Mesenchymal stem cell (in vitro differentiated cells and primary cell): ENCODE results near the gene CEP152.

ENCODE experiments used
- DNase-seq: peaks from one replicate; pipeline ENCODE4 v3.0.0-alpha.2; 2013
- H2AFZ ChIP-seq: one replicate; pipeline ENCODE4 v1.6.1; 2013; ENCODE audit warnings: low read depth, mild to moderate bottlenecking, control low read depth, inconsistent platforms, low read length, moderate library complexity
- H2AK5ac ChIP-seq: 2 replicates; pipeline ENCODE4 v1.6.1; 2013; ENCODE audit warnings: low read length, moderate library complexity, mild to moderate bottlenecking, inconsistent platforms; ENCODE audit not compliant: severe bottlenecking
- H2BK120ac ChIP-seq: one replicate; pipeline ENCODE4 v1.6.1; 2013; ENCODE audit warnings: low read depth, mild to moderate bottlenecking, inconsistent platforms, low read length, moderate library complexity
- H2BK12ac ChIP-seq, 2 experiments: one replicate each; pipeline ENCODE4 v1.6.1; 2013; ENCODE audit warnings: inconsistent platforms in 2 of 2, low read length in 2 of 2, mild to moderate bottlenecking in 2 of 2, moderate library complexity in 2 of 2, control low read depth in 1 of 2
- H2BK15ac ChIP-seq: one replicate; pipeline ENCODE4 v1.6.1; 2013; ENCODE audit warnings: mild to moderate bottlenecking, low read depth, inconsistent platforms; ENCODE audit not compliant: poor library complexity, severe bottlenecking
- H2BK5ac ChIP-seq: 2 replicates; pipeline ENCODE4 v1.6.1; 2013; ENCODE audit warnings: low read depth, mild to moderate bottlenecking, low read length, control low read depth, inconsistent platforms; ENCODE audit not compliant: poor library complexity, severe bottlenecking
- H3K14ac ChIP-seq, 2 experiments: one replicate each; pipeline ENCODE4 v1.6.1; 2013; ENCODE audit warnings: inconsistent platforms in 2 of 2, low read length in 2 of 2, control low read depth in 1 of 2, mild to moderate bottlenecking in 1 of 2, moderate library complexity in 1 of 2
- H3K18ac ChIP-seq, 2 experiments: one replicate each; pipeline ENCODE4 v1.6.1; 2013; ENCODE audit warnings: inconsistent platforms in 2 of 2, low read length in 2 of 2, control low read depth in 1 of 2, low read depth in 1 of 2, mild to moderate bottlenecking in 1 of 2
- H3K23ac ChIP-seq, 2 experiments: one replicate each; pipeline ENCODE4 v1.6.1; 2013; ENCODE audit warnings: inconsistent platforms in 2 of 2, low read length in 2 of 2, mild to moderate bottlenecking in 2 of 2, moderate library complexity in 2 of 2, control low read depth in 1 of 2
- H3K27ac ChIP-seq: 2 replicates; pipeline ENCODE4 v1.5.1; 2013; ENCODE audit warnings: mild to moderate bottlenecking, moderate library complexity, low read length, control low read depth, inconsistent platforms; ENCODE audit not compliant: poor library complexity, severe bottlenecking
- H3K27me3 ChIP-seq, 2 experiments: 2 replicates each; pipeline versions ENCODE4 v1.6.1 to v1.7.0; 2013; ENCODE audit warnings: low read length in 2 of 2, mild to moderate bottlenecking in 2 of 2, moderate library complexity in 2 of 2, control low read depth in 1 of 2, inconsistent platforms in 1 of 2; ENCODE audit not compliant: control insufficient read depth in 1 of 2, insufficient read depth in 1 of 2
- H3K36me3 ChIP-seq, 2 experiments: 2 replicates each; pipeline versions ENCODE4 v1.6.1 to v1.7.0; 2013; ENCODE audit warnings: low read length in 2 of 2, control low read depth in 1 of 2, inconsistent platforms in 1 of 2, low read depth in 1 of 2, mild to moderate bottlenecking in 1 of 2; ENCODE audit not compliant: insufficient read depth in 2 of 2, control insufficient read depth in 1 of 2
- H3K4ac ChIP-seq, 2 experiments: one replicate each; pipeline ENCODE4 v1.6.1; 2013; ENCODE audit warnings: inconsistent platforms in 2 of 2, low read length in 2 of 2, mild to moderate bottlenecking in 2 of 2, moderate library complexity in 2 of 2, control low read depth in 1 of 2, low read depth in 1 of 2
- H3K4me1 ChIP-seq: 2 replicates; pipeline ENCODE4 v1.6.1; 2013; ENCODE audit warnings: low read depth, low read length, control low read depth; ENCODE audit not compliant: control insufficient read depth, insufficient read depth
- H3K4me2 ChIP-seq: 2 replicates; pipeline ENCODE4 v1.6.1; 2013; ENCODE audit warnings: low read length, mild to moderate bottlenecking, inconsistent platforms; ENCODE audit not compliant: poor library complexity, severe bottlenecking
- H3K4me3 ChIP-seq, 2 experiments: 2 replicates each; pipeline versions ENCODE4 v1.5.1 to v1.7.0; 2013; ENCODE audit warnings: low read length in 2 of 2, mild to moderate bottlenecking in 2 of 2, control low read depth in 1 of 2, low read depth in 1 of 2; ENCODE audit not compliant: insufficient read depth in 1 of 2
- H3K79me1 ChIP-seq: replicated peaks from 2 replicates; pipeline ENCODE4 v1.6.1; 2013; ENCODE audit warnings: mild to moderate bottlenecking, control low read depth, low read length, inconsistent platforms; ENCODE audit not compliant: poor library complexity, severe bottlenecking
- H3K9ac ChIP-seq: 2 replicates; pipeline ENCODE4 v1.7.0; 2013; ENCODE audit warnings: mild to moderate bottlenecking, low read length, moderate library complexity
- H3K9me3 ChIP-seq: 2 replicates; pipeline ENCODE4 v1.7.0; 2013; ENCODE audit warnings: mild to moderate bottlenecking, low read length; ENCODE audit not compliant: control insufficient read depth
- H4K8ac ChIP-seq: one replicate; pipeline ENCODE4 v1.6.1; 2013; ENCODE audit warnings: inconsistent platforms, mild to moderate bottlenecking, low read length, moderate library complexity
- H4K91ac ChIP-seq: one replicate; pipeline ENCODE4 v1.6.1; 2013; ENCODE audit warnings: mild to moderate bottlenecking, low read length, inconsistent platforms
- WGBS: methylation state at CpG from one replicate; pipeline ENCODE4 v1.1.7; 2013; ENCODE audit warnings: mixed read lengths; 5-methylcytosine and 5-hydroxymethylcytosine counted together

The CEP152 gene

DNA sequence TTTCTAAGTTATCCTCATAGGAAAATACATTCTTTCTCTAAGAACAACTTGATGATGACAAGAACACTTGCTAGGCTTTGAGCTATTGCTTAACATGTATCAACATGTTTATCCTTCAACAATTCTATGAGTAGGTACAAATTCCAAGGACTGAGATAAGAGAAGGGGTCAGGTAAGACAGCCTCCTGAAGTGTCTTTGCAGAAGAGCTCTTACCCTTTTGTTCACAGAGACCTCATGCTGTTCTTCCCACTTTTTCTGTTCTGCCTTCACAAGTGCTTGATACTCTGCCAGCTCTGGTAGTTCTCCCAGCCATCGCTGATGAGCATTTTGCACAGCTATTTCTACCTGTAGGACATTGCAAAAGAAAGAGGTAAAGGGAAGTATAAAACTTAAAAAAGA is 50.9 kb downstream of the CEP152 start:
- Histone ChIP-seq H3K18ac (no peak overlapping the region), H3K4me1 (no peaks in the 10 kb centered on the region), H3K27me3 (no peaks in the 10 kb centered on the region), H3K4me2 (no peak overlapping the region), H3K4ac (no peak overlapping the region), H2AK5ac (no peak overlapping the region), H3K36me3 (peaks cover 0 to 28% of the 10 kb centered on the region in 2 experiments), H3K27ac (no peak overlapping the region), H2BK5ac (no peak overlapping the region), H3K79me1 (peaks cover 1% of the 10 kb centered on the region), H3K9me3 (no peaks in the 10 kb centered on the region), H3K9ac (no peak overlapping the region), H2BK15ac (no peak overlapping the region), H3K4me3 (no peak overlapping the region), H2AFZ (no peak overlapping the region), H3K23ac (no peak overlapping the region), H2BK120ac (no peak overlapping the region), H4K91ac (no peak overlapping the region), H2BK12ac (no peak overlapping the region), H3K14ac (no peak overlapping the region), H4K8ac (no peak overlapping the region)
- no peak for DNase-seq
- WGBS = no CpG with 5 or more reads among the region's 1 CpG

DNA sequence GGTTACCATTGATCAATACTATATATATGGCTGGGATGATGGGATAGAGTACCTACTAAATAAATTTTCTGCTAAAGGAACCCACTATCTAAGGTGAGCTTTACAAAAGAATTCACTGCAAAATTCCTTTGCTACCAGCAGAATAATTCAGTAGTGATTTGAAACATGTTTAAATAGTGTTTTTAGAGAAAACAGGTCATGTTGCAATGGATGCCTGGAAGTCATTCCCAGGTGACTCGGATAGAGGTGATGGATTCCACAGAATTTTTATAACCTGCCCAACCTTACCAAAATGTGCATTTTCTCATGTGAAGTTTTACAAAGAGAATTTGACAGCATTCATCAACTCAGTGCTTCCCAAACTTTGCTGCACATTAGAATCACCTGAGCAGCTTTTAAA is 53.2 kb downstream of the CEP152 start:
- Histone ChIP-seq H3K27ac (no peak overlapping the region), H4K8ac (no peak overlapping the region), H2AFZ (no peak overlapping the region), H3K4me1 (no peaks in the 10 kb centered on the region), H3K18ac (no peak overlapping the region), H2BK12ac (no peak overlapping the region), H3K4me3 (no peak overlapping the region), H3K4ac (no peak overlapping the region), H3K9me3 (no peaks in the 10 kb centered on the region), H3K14ac (no peak overlapping the region), H2BK15ac (no peak overlapping the region), H2AK5ac (no peak overlapping the region), H3K79me1 (peaks cover 4% of the 10 kb centered on the region), H3K36me3 (peaks cover 0 to 22% of the 10 kb centered on the region in 2 experiments), H2BK120ac (no peak overlapping the region), H2BK5ac (no peak overlapping the region), H3K9ac (no peak overlapping the region), H3K4me2 (no peak overlapping the region), H4K91ac (no peak overlapping the region), H3K27me3 (no peaks in the 10 kb centered on the region), H3K23ac (no peak overlapping the region)
- WGBS = 82% methylated on average over 1 of the region's 1 CpG
- no peak for DNase-seq

DNA sequence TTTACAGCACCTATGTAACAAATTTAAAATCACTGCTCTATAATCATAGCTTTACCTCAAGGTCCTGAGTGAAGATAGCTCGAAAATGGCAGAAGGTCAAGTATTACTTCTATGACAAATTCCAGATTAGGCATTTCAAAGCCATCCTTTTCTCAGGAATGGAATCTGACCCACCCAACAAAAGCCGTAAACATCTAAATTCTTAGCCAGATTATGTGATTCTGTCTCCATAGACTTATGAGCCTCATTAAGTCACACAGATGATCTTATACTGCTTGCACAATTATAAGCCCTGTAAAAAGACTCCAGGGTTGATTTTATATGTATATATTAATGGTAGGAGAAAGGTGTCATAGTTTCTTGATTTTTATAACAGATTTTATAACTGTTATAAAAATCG is 56.9 kb downstream of the CEP152 start:
- H3K4me1 ChIP-seq = peaks cover 2% of the 10 kb centered on the region
- H3K79me1 ChIP-seq = peaks cover 4% of the 10 kb centered on the region
- H3K36me3 ChIP-seq = peaks cover 0 to 7% of the 10 kb centered on the region in 2 experiments
- no peak for DNase-seq
- no peak overlapping the region for H3K4ac ChIP-seq
- H4K91ac ChIP-seq = no peak overlapping the region
- H3K9ac ChIP-seq = no peak overlapping the region
- no peak overlapping the region for H3K14ac ChIP-seq
- no peak overlapping the region for H2AFZ ChIP-seq
- no peak overlapping the region for H2BK5ac ChIP-seq
- H3K23ac ChIP-seq = no peak overlapping the region
- no peak overlapping the region for H3K18ac ChIP-seq
- H4K8ac ChIP-seq = no peak overlapping the region
- H3K9me3 ChIP-seq = no peaks in the 10 kb centered on the region
- no peak overlapping the region for H2BK15ac ChIP-seq
- no peak overlapping the region for H3K4me3 ChIP-seq
- H2AK5ac ChIP-seq = no peak overlapping the region
- H3K27ac ChIP-seq = no peak overlapping the region
- no peak overlapping the region for H3K4me2 ChIP-seq
- 59% methylated on average over 2 of the region's 3 CpGs for WGBS
- H2BK12ac ChIP-seq = no peak overlapping the region
- H2BK120ac ChIP-seq = no peak overlapping the region
- H3K27me3 ChIP-seq = no peaks in the 10 kb centered on the region

DNA sequence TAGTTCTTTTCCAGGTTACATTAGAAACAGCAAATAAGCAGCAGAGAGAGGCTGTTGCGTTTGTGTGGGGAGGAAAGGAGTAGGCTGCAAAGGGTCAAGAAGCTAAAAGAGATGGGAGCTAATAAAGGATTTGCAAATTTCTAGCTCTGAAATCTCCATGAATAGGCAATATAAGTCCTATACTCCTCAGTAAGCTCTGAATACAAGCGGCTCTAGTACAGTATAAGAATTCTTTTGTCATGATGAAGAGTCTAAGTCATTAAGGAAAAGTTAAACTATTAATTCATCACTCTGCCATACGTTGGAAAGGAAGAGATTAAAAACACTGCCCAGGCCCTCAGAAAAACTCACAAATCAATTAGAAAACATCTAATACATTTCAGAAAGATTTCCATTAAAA is 59.3 kb downstream of the CEP152 start:
- WGBS = 100% methylated on average over 1 of the region's 3 CpGs
- H3K4me2 ChIP-seq = no peak overlapping the region

More for the DNA sequence above, 59.3 kb downstream of the CEP152 start:
- Histone ChIP-seq H3K23ac (no peak overlapping the region), H3K4me1 (peaks cover 2% of the 10 kb centered on the region), H2BK15ac (no peak overlapping the region), H3K4me3 (no peak overlapping the region), H2AFZ (no peak overlapping the region), H2BK5ac (no peak overlapping the region), H3K79me1 (peaks cover 4% of the 10 kb centered on the region), H3K14ac (no peak overlapping the region), H3K27ac (no peak overlapping the region), H3K9ac (no peak overlapping the region), H3K27me3 (no peaks in the 10 kb centered on the region), H3K18ac (no peak overlapping the region), H3K36me3 (peaks cover 0 to 10% of the 10 kb centered on the region in 2 experiments), H2AK5ac (no peak overlapping the region), H4K91ac (no peak overlapping the region), H4K8ac (no peak overlapping the region), H3K9me3 (no peaks in the 10 kb centered on the region), H2BK120ac (no peak overlapping the region), H2BK12ac (no peak overlapping the region), H3K4ac (no peak overlapping the region)
- DNase-seq = no peak
